GM19238 (cell line): ENCODE measurements around the gene NAP1L1.

Source experiments
- DNase-seq: peaks from one replicate; pipeline ENCODE4 v3.0.0; 2011; ENCODE audit warnings: low spot score; ENCODE audit not compliant: insufficient read length

Gene NAP1L1

DNA sequence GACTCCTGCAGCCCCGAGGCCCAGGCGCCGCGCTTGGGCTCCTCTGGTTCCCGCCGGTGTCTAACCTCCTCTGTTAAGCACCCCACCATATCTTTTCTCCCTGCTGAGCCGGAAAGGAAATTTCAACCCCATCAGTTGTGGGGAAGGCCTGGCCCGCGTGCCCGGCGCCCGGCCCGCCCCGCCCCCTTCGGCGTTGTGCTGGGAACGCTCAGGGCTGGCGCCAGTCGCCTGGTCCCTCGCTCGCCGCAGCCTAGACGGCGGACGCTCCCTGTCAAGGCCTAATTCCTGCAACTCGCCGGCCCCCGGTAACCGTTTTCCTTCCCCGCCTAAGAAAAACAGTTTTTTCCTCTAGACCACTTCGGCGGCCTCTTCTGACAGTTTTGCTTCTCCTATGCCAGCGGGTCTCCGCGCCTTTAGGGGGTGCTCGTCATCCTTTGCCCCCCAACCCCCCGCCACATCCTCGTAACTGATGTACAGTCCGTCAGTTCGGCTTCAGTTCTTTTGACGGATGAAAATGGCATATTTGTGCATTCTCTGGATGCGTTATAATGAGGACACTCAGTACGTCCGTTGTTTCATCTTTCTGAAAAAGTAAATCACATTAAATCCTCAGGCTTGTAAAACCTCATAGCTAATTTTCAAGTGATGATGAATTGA is 506 bp upstream of the NAP1L1 start:
- peak; percentile 27 for DNase-seq

GRCh38 chr12:76083246-76083903 is 1.1 kb downstream of the NAP1L1 start:
- no peak for DNase-seq

DNA sequence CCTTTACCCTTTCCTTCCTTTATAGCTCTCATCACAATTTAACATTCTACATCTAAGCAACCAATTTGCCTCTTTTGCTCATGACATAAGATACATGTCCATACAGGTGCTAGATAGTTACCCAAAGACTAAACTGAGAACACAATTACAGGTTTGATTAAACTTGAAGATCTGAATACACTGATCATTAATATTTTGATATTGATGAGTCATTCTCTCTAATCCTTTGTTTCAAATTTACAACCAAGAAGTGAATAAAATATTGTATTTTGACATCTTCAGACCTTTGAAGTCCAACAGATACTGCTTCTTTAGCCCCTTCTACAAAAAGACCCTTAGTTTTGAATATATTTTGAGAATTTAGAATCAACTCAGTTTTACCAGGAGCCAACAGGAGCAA is 2.6 kb downstream of the NAP1L1 start:
- no peak for DNase-seq

- DNase-seq: no peak
These were observed 3.6 kb downstream of the NAP1L1 start for GRCh38 chr12:76080729-76081415.

- no peak for DNase-seq
These were observed 4.3 kb downstream of the NAP1L1 start for GRCh38 chr12:76080017-76080728.

DNA sequence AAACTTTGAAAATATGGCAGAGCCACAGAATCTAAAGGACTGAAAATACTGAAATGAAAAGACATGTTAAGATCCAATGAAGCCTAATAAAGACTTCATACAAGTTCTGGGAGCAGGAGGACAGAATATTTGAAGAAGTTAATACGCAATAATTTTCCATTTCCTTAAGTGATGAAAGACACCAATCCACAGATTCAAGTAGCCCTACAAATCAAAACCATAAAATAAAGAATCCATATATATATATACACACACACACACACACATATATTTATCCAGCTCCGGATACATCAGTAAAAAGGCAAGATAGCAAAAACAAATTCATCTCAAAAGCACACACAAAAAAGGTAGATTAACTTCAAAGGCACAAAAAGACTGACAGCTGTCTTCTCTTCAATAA is 5.7 kb downstream of the NAP1L1 start:
- no peak for DNase-seq

GRCh38 chr12:76075448-76075847 is 9.0 kb downstream of the NAP1L1 start:
- no peak for DNase-seq

DNA sequence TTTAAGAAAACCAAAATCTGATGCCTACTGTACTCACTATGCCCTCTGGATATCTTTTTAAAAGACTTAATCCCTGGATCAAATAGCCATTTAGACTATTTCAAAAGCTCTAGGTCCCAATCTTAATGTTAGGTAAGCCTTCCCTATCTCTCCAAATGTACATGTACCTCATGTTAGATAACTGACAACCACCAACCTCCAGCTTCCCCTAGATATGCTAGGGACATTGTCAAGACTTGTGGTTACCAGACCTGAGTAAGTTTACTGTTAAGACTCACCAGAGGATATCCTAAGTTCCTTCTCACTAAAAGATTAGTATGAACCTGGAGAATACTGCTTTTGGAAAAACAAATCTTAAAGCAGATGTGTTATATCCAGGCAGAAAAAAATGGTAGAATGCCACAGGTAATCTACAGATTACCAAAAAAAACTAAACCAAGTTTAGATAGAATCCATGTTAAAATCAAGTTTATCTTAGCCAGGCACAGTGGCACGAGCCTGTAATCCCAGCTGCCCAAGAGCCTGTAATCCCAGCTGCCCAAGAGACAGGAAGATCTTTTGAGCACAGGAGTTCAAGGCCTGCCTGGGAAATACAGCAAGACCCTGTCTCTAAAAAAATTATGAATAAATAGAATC is 9.7 kb downstream of the NAP1L1 start:
- DNase-seq: no peak

- no peak for DNase-seq
These were observed 10.9 kb downstream of the NAP1L1 start for GRCh38 chr12:76073561-76073960.

GRCh38 chr12:76072568-76072967 is 11.9 kb downstream of the NAP1L1 start:
- no peak for DNase-seq

GRCh38 chr12:76069339-76069738 is 15.1 kb downstream of the NAP1L1 start:
- DNase-seq: no peak

DNA sequence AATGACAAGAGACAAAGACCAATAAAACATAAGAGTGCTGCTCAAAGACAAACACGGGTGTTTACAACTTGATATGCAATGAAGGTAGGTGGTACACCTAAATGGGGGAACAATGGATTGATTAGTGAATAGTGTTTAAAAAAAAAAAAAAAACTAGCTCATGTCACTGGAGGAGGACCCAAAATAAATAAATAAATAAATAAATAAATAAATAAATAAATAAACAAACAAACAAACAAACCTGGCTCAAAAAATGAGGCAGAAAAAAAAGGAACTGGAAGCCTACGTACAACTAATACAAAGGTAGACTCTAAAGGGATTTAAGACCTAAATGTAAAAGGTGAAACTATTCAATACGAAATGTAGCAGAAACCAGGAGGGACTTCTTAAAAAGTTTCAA is 18.6 kb downstream of the NAP1L1 start:
- no peak for DNase-seq

- no peak for DNase-seq
These were observed 19.6 kb downstream of the NAP1L1 start for GRCh38 chr12:76064904-76065303.

DNA sequence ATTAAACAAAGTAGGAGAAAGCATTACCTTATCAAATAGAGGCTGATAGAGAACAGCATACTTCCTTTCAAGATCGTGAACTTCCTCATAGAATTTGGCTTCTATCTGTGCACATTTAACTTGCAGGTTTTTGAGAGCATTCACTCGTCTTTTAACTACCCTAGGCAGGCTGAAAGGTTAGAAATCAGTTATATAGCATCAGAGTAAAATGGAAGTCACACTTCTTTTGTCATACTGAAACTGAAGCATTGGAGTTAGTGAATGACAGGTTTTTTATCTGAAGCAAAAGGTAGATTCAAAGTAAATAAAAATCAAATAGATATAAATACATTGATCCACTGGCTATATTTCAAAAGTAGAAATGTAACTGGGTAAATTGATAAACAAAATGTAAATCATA is 24.4 kb downstream of the NAP1L1 start:
- DNase-seq: no peak

- no peak for DNase-seq
These were observed 27.2 kb downstream of the NAP1L1 start for GRCh38 chr12:76057326-76057725.

- no peak for DNase-seq
These were observed 29.1 kb downstream of the NAP1L1 start for GRCh38 chr12:76055393-76055792.

DNA sequence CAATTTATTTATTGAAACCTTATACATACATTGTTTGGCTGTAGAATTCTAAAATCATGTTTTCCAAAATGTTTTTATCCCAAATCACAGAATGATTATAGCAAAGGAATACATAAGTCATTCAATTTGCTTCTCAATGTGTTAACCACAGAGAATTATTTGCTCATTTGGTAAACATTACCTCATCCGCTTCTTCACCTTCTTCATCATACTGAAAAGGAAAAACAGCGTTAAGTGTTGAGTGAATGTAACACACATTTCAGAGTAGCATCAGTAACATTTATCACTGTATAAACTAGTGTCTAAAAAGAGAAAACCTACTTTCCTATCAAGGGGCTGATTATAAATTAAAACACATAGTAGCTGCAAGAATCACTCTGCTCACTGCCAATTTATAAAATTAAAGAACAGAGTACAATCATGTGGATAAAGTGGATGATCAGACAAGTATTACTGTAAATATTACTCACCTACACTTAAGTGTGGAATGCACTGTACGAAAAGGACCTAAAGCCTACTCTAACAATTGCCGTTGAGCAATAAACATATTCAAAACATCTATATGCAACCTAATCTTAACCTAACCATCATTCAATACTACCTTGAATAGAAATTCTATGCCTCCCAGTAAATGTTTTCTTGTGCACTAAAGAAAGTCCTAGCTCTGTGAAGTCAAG is 34.8 kb downstream of the NAP1L1 start:
- no peak for DNase-seq

DNA sequence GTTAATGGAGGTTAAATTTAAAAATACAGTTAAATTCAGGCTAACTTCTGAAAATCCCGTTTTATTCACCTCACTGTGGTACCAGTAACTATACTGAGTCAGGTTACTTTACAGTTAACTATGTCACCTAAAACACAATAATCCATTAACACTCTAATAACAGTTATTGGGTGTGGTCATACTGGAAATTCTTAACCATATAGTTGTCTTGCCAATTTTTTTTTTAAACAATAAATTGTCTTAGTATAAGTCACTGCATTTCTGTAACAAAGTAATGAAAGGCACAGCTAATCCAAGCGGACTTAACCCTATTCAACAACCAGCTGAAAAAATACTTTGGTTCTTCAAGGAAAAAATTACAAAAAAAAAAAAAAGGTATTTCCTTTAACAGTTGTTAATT is 36.7 kb downstream of the NAP1L1 start:
- DNase-seq: no peak

- no peak for DNase-seq
These were observed 37.4 kb downstream of the NAP1L1 start for GRCh38 chr12:76047060-76047459.

GRCh38 chr12:76043377-76043776 is 41.1 kb downstream of the NAP1L1 start:
- DNase-seq: no peak

- DNase-seq: no peak
These were observed 42.3 kb downstream of the NAP1L1 start for GRCh38 chr12:76042147-76042546.
